IMR-90 (cell line): ENCODE measurements around the gene DCAF6. TPM values are rescaled to one million over a fixed set of nuclear protein-coding genes. Genes with fewer than 3 reads are reported as not detected.
"Not testable (repeated sequence)": the region's sequence is repeated elsewhere in the genome, so short reads cannot be mapped to it uniquely, and the experiment has no call there.

Experiments used
- ATAC-seq: fragments of 200-7000 bp; cut with Tn5 transposase; 2 replicates; pipeline ENCODE4 v1.9.1; 2020; ENCODE audit warnings: low read depth, mild to moderate bottlenecking, moderate library complexity
- BruUV-seq: library from RNA; stranded (reverse); fragments of 400-500 nt; replicated peaks from 2 replicates; lab custom pipeline; 2021; lab: Mats Ljungman, UMichigan
- CTCF ChIA-PET: fragments of 300-600 bp; formaldehyde crosslinking; extraction: SDS; loops from one replicate; lab custom pipeline; 2021; ENCODE audit warnings: antibody characterized with exemption; lab: Yijun Ruan, JAX
- POLR2A ChIA-PET: fragments of 300-600 bp; sonication (Branson Sonifier 250); formaldehyde crosslinking; loops from one replicate; lab custom pipeline; 2022; ENCODE audit warnings: antibody characterized with exemption; ENCODE audit not compliant: unreplicated experiment; lab: Charles Lee
- DNase-seq: peaks from one replicate; pipeline ENCODE4 v3.0.0; 2013
- H2AFZ ChIP-seq: replicated peaks from 2 replicates; pipeline ENCODE3; 2013; ENCODE audit warnings: low read length, mild to moderate bottlenecking; ENCODE audit not compliant: poor library complexity
- H2AK5ac ChIP-seq: 2 replicates; pipeline ENCODE4 v1.6.1; 2013; ENCODE audit warnings: low read depth, low read length, inconsistent platforms
- H2AK9ac ChIP-seq: replicated peaks from 2 replicates; pipeline ENCODE3; 2013; ENCODE audit warnings: mild to moderate bottlenecking, low read depth, low read length, moderate library complexity; ENCODE audit not compliant: poor library complexity
- H2BK120ac ChIP-seq: 2 replicates; pipeline ENCODE4 v1.6.1; 2013; ENCODE audit warnings: low read depth, low read length, inconsistent platforms
- H2BK15ac ChIP-seq: 3 replicates; pipeline ENCODE4 v1.6.1; 2013; ENCODE audit warnings: low read depth, low read length, inconsistent platforms
- H2BK20ac ChIP-seq: 2 replicates; pipeline ENCODE4 v1.6.1; 2013; ENCODE audit warnings: low read depth, mild to moderate bottlenecking, inconsistent platforms, low read length, moderate library complexity
- H2BK5ac ChIP-seq: 2 replicates; pipeline ENCODE4 v1.6.1; 2013; ENCODE audit warnings: mild to moderate bottlenecking, low read depth, low read length, inconsistent platforms; ENCODE audit not compliant: poor library complexity, severe bottlenecking
- H3K14ac ChIP-seq: replicated peaks from 2 replicates; pipeline ENCODE4 v1.6.1; 2013; ENCODE audit warnings: low read depth, low read length, inconsistent platforms
- H3K18ac ChIP-seq: 2 replicates; pipeline ENCODE4 v1.6.1; 2013; ENCODE audit warnings: low read depth, low read length, control low read depth
- H3K23ac ChIP-seq: 2 replicates; pipeline ENCODE4 v1.6.1; 2013; ENCODE audit warnings: low read depth, low read length, inconsistent platforms
- H3K27ac ChIP-seq: 2 replicates; pipeline ENCODE4 v1.5.1; 2013; ENCODE audit warnings: mild to moderate bottlenecking, control low read depth, low read length; ENCODE audit not compliant: insufficient read depth
- H3K27me3 ChIP-seq: 2 replicates; pipeline ENCODE4 v1.6.1; 2013; ENCODE audit warnings: low read length; ENCODE audit not compliant: control insufficient read depth, insufficient read depth
- H3K36me3 ChIP-seq: 2 replicates; pipeline ENCODE4 v1.6.1; 2013; ENCODE audit warnings: low read length, mixed read lengths; ENCODE audit not compliant: control insufficient read depth, insufficient read depth
- H3K4ac ChIP-seq: 2 replicates; pipeline ENCODE4 v1.6.1; 2013; ENCODE audit warnings: low read depth, low read length, inconsistent platforms
- H3K4me1 ChIP-seq: 2 replicates; pipeline ENCODE4 v1.6.1; 2013; ENCODE audit warnings: low read length, mixed read lengths; ENCODE audit not compliant: control insufficient read depth, insufficient read depth
- H3K4me2 ChIP-seq: 2 replicates; pipeline ENCODE4 v1.6.1; 2013; ENCODE audit warnings: low read depth, mild to moderate bottlenecking, control low read depth, low read length, moderate library complexity
- H3K4me3 ChIP-seq: 2 replicates; pipeline ENCODE4 v1.5.1; 2013; ENCODE audit warnings: low read depth, mild to moderate bottlenecking, control low read depth, low read length, moderate library complexity; ENCODE audit not compliant: insufficient read depth
- H3K56ac ChIP-seq: 2 replicates; pipeline ENCODE4 v1.6.1; 2013; ENCODE audit warnings: low read length, inconsistent platforms; ENCODE audit not compliant: insufficient read depth; ENCODE audit errors: extremely low read depth
- H3K79me1 ChIP-seq, 2 experiments: 2 replicates each; pipeline ENCODE4 v1.6.1; 2013; ENCODE audit warnings: low read length in 2 of 2, inconsistent platforms in 1 of 2, low read depth in 1 of 2
- H3K9ac ChIP-seq: 2 replicates; pipeline ENCODE4 v1.6.1; 2013; ENCODE audit warnings: low read depth, low read length, control low read depth
- H3K9me1 ChIP-seq: 2 replicates; pipeline ENCODE4 v1.6.1; 2013; ENCODE audit warnings: low read length, inconsistent platforms; ENCODE audit not compliant: insufficient read depth
- H3K9me3 ChIP-seq: 2 replicates; pipeline ENCODE4 v1.6.1; 2013; ENCODE audit warnings: low read length; ENCODE audit not compliant: control insufficient read depth, insufficient read depth
- H4K20me1 ChIP-seq: 2 replicates; pipeline ENCODE4 v1.6.1; 2013; ENCODE audit warnings: low read length, inconsistent platforms; ENCODE audit not compliant: insufficient read depth
- H4K5ac ChIP-seq: 2 replicates; pipeline ENCODE4 v1.6.1; 2013; ENCODE audit warnings: mild to moderate bottlenecking, low read depth, low read length, control low read depth
- H4K8ac ChIP-seq, 2 experiments: 2 replicates each; pipeline ENCODE4 v1.6.1; 2013; ENCODE audit warnings: low read depth in 2 of 2, low read length in 2 of 2, control low read depth in 1 of 2, inconsistent platforms in 1 of 2
- H4K91ac ChIP-seq: 2 replicates; pipeline ENCODE4 v1.6.1; 2013; ENCODE audit warnings: low read depth, low read length, inconsistent platforms; ENCODE audit not compliant: insufficient read depth
- WGBS, 2 experiments: methylation state at CpG; one replicate each; pipeline versions ENCODE4 v1.1.5 to v1.1.7; 2013; ENCODE audit warnings: missing lambda C conversion rate in 2 of 2; ENCODE audit not compliant: insufficient read length in 1 of 2; ENCODE audit errors: extremely low coverage in 2 of 2; 5-methylcytosine and 5-hydroxymethylcytosine counted together
- dilution Hi-C: fragments of 300-500 bp; cut with HindIII; formaldehyde crosslinking; loops from one replicate; pipeline ENCODE4 v1.14.3; 2018; ENCODE audit warnings: low sequenced_read_pairs; ENCODE audit not compliant: unreplicated experiment
- in situ Hi-C: fragments of 300-500 bp; cut with MboI; formaldehyde crosslinking; loops from 3 replicates; pipeline ENCODE4 v1.14.3; 2019; ENCODE audit warnings: low sequenced_read_pairs, inconsistent platforms, mixed read lengths
- intact Hi-C: fragments of 100-400 bp; cut with micrococcal nuclease; formaldehyde crosslinking; loops from 2 replicates; pipeline ENCODE4 v1.10.0; 2022
- polyA plus RNA-seq, 3 experiments: library from polyadenylated mRNA; depleted of rRNA; stranded (reverse); fragments of >200 nt; gene quantifications; 2 replicates each; pipeline ENCODE4 v1.2.3, GENCODE V29; 2012; ENCODE audit warnings: low replicate concordance in 1 of 3
- total RNA-seq: library from RNA; depleted of rRNA; stranded (reverse); fragments of >200 nt; gene quantifications from 2 replicates; pipeline ENCODE4 v1.2.3, GENCODE V29; 2012

The DCAF6 gene
- total and polyA plus RNA-seq, 2 of the 4 experiments (the other 2 are of a cell fraction) = 60.4 to 88.7 TPM

GRCh38 chr1:168056152-168056551 is 119.7 kb downstream of the DCAF6 start:
- H2AK5ac ChIP-seq, H3K27me3 ChIP-seq, H3K4me1 ChIP-seq, H2BK15ac ChIP-seq, H3K4me2 ChIP-seq, H3K27ac ChIP-seq, H3K4me3 ChIP-seq, dilution Hi-C loops, BruUV-seq, H4K20me1 ChIP-seq, H3K9ac ChIP-seq, H3K36me3 ChIP-seq, in situ Hi-C loops, H3K14ac ChIP-seq, H3K18ac ChIP-seq, H4K91ac ChIP-seq, H3K23ac ChIP-seq, POLR2A ChIA-PET, H2BK5ac ChIP-seq, H2AK9ac ChIP-seq, H2BK20ac ChIP-seq, H3K9me1 ChIP-seq, H3K9me3 ChIP-seq, H4K5ac ChIP-seq, H3K56ac ChIP-seq, DNase-seq, H2AFZ ChIP-seq, H3K4ac ChIP-seq, H4K8ac ChIP-seq, H2BK120ac ChIP-seq: not testable (repeated sequence)
- WGBS, 2 experiments = 17% methylated on average over 1 of the region's 35 CpGs; no CpG with 5 or more reads in 1 of the 2 experiments
- H3K79me1 ChIP-seq = peaks cover 12 to 29% of the 10 kb centered on the region in 2 experiments; a peak in 3 of 4 replicates
- ATAC-seq = peak; percentile 61; the same call in 1 of the 2 replicates
- intact Hi-C loops = loop anchor here (10.0 kb wide), 1 partner anchor 51 kb away; no protein-coding TSS in a partner anchor
- CTCF ChIA-PET = interaction anchor here (0.5 kb wide), 1 partner anchor 15 kb away, joined by 3 read pairs; no protein-coding TSS in a partner anchor
